Astrocyte (in vitro differentiated cells and primary cell): Measurements from ENCODE around the gene STC2.

ENCODE experiments used
- CTCF ChIP-seq: IDR thresholded peaks from 2 replicates; pipeline ENCODE4 v1.5.1; 2011; ENCODE audit warnings: low read depth, mild to moderate bottlenecking, inconsistent platforms, low read length, moderate library complexity; ENCODE audit not compliant: insufficient read depth
- EZH2 ChIP-seq: IDR thresholded peaks from 2 replicates; pipeline ENCODE4 v1.6.1; 2012; ENCODE audit warnings: mild to moderate bottlenecking, low read length, inconsistent platforms; ENCODE audit not compliant: insufficient read depth

- no peak for TF ChIP-seq EZH2
- no peak for TF ChIP-seq CTCF
These were observed 11.7 kb downstream of the STC2 start for GRCh38 chr5:173316339-173317020.
